MM.1S (cell line): ENCODE data around the gene TRAP1.

Source experiments
- EZH2 ChIP-seq: fragments of 300-600 bp; sonication (generic); optimal IDR thresholded peaks from 2 replicates; pipeline ENCODE3; 2017; ENCODE audit warnings: low read depth, mild to moderate bottlenecking, antibody characterized with exemption, low read length, mixed read lengths
- EZH2phosphoT487 ChIP-seq: fragments of 300-600 bp; sonication (generic); IDR thresholded peaks from 2 replicates; pipeline ENCODE4 v1.6.1; 2018; ENCODE audit warnings: antibody characterized with exemption, low read length
- TF ChIP-seq, protein P1 (sequence below): fragments of 300-600 bp; sonication (generic); IDR thresholded peaks from 2 replicates; pipeline ENCODE4 v1.5.1; 2016; ENCODE audit warnings: antibody characterized with exemption, low read length, mixed read lengths

- TF ChIP-seq, protein P1, sequence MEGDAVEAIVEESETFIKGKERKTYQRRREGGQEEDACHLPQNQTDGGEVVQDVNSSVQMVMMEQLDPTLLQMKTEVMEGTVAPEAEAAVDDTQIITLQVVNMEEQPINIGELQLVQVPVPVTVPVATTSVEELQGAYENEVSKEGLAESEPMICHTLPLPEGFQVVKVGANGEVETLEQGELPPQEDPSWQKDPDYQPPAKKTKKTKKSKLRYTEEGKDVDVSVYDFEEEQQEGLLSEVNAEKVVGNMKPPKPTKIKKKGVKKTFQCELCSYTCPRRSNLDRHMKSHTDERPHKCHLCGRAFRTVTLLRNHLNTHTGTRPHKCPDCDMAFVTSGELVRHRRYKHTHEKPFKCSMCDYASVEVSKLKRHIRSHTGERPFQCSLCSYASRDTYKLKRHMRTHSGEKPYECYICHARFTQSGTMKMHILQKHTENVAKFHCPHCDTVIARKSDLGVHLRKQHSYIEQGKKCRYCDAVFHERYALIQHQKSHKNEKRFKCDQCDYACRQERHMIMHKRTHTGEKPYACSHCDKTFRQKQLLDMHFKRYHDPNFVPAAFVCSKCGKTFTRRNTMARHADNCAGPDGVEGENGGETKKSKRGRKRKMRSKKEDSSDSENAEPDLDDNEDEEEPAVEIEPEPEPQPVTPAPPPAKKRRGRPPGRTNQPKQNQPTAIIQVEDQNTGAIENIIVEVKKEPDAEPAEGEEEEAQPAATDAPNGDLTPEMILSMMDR = no peak
- TF ChIP-seq EZH2 (no peak), EZH2phosphoT487 (no peak)
These were observed 43.2 kb upstream of the TRAP1 start for GRCh38 chr16:3760518-3760917.
